GM18505 (cell line): Measurements from ENCODE around the gene PTGES3.

ENCODE experiments used
- ATAC-seq: cut with Tn5 transposase; IDR thresholded peaks from one replicate; pipeline ENCODE4 v1.9.1; 2021; ENCODE audit not compliant: unreplicated experiment
- POLR2A ChIP-seq: IDR thresholded peaks from 4 replicates; pipeline ENCODE4 v1.6.1; 2011; ENCODE audit warnings: borderline replicate concordance; ENCODE audit not compliant: insufficient read depth, insufficient read length; ENCODE audit errors: extremely low read depth

Gene PTGES3

DNA sequence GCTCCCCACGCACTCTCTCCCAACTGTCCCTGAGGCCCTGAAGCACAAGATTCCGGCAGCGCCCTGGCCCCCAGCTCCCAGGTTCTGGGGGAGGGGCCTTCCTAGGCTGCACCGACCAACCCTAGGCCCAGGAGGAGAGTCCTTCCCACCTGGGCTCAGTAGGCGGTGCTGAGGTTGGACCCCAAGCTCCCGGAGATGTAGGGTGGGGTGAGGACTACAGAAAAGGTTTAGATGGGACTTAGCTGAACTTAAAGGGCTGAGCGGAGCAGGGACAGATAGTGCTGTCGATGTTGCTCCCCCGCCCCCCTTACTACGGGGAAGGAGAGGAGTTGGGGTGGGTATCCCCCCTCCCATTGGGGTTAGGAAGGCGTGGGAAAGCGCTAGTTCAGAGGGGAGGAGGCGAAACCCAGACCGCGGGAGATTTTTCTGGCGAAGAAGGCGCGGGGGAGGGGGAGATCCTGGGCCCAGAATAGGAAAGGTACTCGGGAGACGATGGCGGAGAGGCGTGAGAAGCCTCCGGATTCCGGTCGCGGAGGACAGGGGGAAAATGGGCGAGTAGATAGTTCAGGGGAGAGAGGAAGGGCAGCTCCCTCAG, 53.7 kb downstream of the PTGES3 start:
- TF ChIP-seq POLR2A: no peak
- no peak for ATAC-seq

DNA sequence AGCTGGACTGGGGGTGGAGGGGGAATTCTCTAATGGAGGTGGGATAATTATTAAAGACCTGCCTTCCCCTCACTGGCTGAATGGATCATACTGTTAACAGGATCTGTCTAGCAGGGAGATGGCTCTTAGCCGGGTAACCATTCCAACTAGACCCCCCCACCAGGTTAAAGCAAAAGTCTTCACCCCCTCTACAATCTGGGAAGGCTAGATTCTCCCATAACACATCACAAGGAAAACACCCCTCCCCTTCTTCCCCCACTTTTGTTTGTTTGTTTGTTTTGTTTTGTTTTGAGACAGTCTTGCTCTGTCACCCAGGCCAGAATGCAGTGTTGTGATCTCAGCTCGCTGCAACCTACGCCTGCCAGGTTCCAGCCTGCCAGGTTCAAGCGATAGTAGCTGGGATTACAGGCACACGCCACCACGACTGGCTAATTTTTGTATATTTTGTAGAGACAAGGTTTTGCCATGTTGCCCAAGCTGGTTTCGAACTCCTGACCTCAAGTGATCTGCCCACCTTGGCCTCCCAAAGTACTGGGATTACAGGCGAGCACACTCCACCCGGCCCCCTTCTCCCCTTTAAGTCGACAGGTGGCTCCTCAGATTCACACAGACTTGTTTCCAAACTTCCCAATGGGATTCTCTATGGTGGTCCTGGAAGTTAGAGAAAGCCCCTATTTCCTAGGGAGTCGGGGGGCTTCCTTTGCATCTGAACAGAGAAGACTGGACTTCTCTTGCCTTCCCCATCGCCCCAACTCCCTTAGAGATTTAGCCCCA, 54.4 kb downstream of the PTGES3 start:
- TF ChIP-seq POLR2A: no peak
- no peak for ATAC-seq

DNA sequence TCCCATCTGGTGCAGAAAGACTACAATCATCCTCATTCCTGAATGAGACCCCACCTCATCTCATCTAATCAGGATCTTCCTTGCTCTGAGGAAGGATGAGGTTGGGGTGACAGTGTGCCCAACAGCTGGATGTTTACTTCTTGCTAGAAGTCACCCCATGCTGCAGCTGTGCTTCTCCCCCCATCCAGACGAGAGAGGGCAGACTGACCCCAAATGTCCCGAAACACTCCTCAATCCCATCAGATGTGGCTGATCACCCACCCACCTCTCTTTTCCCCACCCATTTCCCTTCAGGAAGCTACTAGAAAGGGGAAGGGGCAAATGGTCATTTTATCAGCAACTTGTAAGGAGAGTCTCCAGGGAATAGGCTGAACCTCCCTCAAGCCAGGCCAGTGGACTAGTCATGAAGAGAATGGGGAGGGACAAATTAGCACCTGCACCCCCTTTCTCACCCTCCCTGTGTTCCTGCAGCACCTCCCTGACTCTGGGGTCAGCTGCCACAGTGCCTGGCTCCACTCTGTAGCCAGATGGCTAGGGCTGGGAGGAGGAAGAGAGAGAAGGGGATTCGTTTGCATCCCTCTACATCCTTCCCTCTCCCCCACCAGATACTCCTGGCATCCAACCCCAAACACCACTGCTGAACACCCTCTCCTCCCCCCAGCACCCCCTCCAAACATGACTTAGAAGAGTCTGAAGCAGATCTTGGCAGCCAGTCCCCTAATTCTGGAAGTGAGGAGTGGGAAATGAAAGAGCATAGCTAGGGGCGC, 55.2 kb downstream of the PTGES3 start:
- ATAC-seq: no peak
- TF ChIP-seq POLR2A: no peak

DNA sequence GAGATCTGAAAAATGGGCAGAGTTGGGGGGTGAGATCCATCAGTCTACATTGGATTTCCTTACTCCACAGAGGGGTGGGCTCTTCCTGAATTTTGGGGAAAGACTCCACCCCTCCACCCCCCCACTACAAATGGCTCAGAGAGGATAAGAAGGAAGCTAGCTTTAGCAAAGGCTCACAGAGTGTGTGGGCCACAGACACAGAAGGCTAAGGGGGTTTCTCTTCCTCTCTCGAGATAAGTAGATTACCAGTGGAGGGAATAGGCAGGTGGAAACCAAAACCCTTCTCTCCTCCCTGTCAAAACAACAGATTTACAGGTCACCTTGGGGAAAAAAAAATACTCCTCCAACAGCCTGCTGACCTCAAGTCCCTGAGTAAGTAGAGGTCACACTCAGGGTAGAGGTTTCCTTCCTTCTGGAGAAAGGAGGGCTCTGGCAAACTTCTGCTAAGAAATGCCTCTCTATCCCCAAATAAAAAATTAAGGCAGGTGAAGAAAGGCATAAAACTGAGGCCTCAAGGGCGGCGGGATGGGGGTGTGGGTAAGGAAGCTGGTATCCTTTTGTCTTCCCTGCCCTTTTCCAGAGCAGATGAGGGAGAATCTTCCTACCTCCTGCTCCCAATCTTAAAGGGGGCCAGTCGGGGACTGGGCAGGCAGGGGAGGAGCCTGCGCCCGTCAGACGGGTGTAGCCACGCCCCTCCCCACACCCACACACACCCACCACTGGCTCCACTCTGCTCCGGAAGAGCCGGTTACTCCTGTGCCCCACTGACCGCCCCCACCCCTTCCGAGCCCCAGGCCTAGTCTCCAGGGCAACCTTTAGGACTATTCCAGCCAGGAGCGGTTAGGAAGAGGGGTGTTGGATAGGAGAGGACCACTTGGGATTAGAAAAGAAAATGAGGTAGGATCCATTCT, 56.0 kb downstream of the PTGES3 start:
- ATAC-seq: no peak

DNA sequence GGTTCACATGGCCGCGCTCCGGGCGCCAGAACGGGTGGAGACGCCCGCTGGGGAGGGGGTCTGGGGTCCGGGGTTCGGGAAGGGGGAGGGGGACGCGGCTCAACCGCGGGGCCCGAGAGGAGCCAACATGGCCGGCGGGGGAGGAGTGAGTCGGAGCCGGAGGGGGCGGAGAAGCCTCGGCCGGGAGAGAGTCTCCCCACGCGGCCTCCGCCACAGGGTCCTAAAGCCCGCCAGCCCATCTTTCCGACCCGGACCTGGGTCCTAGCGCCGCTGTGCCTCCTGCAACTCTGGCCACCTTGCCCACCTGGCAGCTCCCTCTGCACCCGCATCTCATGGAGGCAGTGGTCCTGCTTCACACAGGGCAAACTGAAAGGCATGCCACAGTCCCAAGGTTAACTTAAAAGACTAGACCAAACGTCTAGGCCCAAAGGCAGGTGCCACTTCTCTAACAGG, 57.9 kb downstream of the PTGES3 start, which contains the start of gene BAZ2A:
Gene BAZ2A (minus strand): TSS at position 147 of the 453 bp plus-strand sequence. CDS start 12,796 bp downstream, outside the sequence.
- peak; percentile 51 for ATAC-seq
- peak; percentile 15 for TF ChIP-seq POLR2A

More for the DNA sequence above, 56.0 kb downstream of the PTGES3 start:
- peak; percentile 33 for TF ChIP-seq POLR2A

DNA sequence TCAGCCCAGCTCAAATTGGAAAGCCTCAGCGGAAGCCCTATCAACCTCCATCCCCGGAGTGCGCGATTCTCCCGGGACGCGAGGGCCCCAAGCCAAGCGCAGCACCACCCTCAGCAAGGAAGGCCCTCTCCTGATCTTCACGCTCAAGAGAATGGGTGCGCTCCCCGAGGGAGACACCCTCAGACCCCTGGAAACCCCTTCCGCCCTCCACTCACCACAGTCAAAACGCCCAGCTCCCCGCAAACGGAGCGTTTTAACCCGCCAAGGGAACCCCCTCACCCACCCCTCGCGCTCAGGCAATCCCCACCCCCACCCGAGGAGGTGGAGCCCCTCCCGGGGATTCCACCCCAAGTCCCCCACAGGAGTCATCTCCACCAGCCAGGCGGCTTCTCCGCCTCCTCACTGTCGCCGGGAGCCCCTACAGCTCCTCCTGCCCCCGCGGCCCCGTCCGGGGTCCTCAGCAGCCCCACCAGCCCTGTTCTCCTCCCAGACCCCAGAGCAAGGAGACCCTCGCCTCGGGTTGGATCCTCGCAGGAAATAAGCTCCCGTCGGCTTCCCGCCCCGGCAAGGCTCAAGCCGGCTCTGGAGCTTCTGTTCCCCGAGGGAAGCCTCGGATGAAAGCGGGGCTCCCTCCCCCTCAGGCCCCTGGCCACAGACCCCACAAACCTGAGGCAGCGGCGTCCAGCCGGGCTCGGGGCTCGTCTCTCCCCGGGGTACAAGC, 58.5 kb downstream of the PTGES3 start:
- TF ChIP-seq POLR2A: no peak
- peak; percentile 2 for ATAC-seq

DNA sequence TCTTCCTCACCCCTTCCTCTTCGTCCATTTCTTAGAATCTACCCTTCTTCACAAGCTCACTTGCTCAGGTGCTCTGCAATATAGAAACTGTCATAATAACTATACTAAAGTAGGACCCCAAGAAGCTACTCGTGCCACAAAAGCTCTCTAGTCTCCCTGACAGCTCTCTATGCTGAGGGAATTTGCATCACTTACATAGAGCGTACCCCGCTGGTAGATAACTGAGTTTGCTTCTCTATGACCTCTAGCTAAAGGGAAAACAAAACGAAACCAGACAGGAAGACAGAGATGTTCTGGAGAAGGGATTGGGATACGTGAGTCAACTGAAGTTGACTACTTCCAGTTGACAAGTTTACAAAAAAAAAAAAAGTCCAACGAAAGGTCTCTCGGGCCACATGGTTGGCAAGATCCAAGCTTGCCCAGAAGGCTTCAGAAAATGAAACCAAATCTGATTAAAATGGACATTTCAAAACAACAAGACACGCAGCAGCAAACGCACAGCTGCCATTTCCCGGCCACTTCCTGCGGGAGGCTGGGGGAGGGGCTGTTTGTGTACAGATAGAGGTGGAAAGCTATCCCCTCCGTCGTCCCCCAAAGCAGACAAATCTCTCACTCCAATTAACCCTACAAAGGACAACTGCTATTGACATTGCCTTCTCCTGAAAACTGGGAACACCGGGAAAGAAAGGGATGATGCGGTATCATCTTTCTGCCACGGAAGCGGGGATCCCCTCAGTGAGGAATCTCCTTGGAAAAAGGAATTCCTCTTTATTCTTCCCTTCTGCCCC, 59.2 kb downstream of the PTGES3 start:
- TF ChIP-seq POLR2A: no peak
- no peak for ATAC-seq

DNA sequence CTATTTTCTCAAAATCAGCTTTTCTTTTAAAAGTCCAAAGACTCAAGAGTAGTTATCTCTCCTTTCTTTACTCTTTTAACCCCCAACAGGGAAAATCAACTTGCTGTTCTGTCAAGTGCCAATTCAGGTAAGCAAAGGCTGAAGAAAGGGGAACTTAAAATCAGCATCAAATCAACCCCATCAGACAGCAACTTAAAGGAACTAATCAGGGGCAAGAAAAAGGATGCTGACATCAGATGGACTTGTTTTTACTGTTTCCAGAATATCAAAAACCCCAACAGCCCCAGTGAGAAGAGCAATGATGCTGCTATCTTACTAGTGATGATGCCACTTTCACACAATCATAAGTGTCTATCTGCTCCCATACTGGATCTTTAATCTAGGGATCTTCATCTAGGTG, 61.4 kb downstream of the PTGES3 start:
- no peak for ATAC-seq
- TF ChIP-seq POLR2A: no peak

DNA sequence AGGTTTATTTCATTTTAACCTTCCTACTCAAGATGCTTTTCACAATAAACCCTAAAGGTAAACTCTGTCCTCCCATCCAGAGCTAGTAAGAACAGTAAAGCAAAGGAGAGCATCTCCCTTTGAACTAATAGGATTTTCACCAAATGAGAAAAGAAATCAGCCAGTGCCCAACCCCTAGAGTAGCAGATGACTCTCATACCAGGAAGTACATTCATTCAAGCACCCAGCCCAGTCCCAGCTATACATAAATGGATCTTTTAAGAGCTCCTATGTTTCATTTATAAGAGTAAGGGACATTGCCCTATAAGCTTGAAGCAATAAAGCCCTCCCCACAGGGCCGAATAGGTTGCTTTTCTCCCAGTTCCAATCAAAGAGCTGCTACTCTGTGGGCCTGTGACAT, 65.5 kb downstream of the PTGES3 start:
- TF ChIP-seq POLR2A: no peak

DNA sequence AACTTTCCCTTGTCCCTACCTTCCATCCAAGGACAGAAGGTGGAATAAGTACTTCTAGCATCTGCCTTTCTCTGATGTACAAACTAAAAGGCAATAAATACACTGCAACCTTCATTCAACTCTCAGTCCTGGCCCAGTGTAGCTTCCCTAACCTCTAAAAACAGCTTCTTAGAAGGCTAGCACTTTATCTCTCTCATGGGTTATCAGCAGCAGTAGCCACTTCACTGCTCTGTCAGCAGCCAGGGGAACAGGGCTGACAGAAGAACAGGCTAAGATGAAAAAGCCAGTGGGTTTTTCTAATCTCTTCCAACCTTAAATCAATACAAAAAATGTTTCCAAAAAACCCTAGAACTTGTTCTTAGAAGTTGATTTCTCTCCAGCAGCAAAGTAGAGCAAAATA, 71.2 kb downstream of the PTGES3 start:
- no peak for TF ChIP-seq POLR2A
- ATAC-seq: no peak

More for the DNA sequence above, 65.5 kb downstream of the PTGES3 start:
- no peak for ATAC-seq

DNA sequence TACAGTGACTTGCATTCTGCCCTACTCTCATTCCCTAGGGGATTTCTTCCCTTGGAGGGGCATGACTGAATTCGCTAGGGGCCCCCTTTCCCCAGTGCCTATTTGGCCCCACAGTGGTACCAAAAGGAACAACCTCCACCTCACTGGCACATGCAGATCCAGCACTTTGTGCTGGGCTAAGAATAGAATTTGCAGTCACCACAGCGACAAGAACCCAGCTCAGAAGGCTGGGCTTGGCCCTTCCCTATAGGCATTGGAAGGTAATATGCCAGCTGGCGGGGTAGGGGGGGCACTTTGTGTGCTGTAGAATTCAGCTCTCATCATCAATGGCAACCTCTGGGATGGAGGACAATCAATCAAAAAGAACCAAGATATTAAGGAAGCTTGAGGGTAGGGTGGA, 71.8 kb downstream of the PTGES3 start:
- no peak for TF ChIP-seq POLR2A
- ATAC-seq: no peak
